Muscle of leg (tissue), 11 donors: Measurements from ENCODE around the gene LYSMD1. TPM values are rescaled to one million over a fixed set of nuclear protein-coding genes. Genes with fewer than 3 reads are reported as not detected.
A peak's percentile ranks its signal among the peaks of the same experiment; 100 is the strongest.

Experiments used
- DNase-seq: peaks from one replicate; pipeline ENCODE4 v3.0.0; 2013
- H3K27ac ChIP-seq: one replicate; pipeline ENCODE4 v1.5.1; 2013; ENCODE audit warnings: mild to moderate bottlenecking, low read length, control low read depth
- H3K27me3 ChIP-seq: one replicate; pipeline ENCODE4 v1.6.1; 2013; ENCODE audit warnings: low read length; ENCODE audit not compliant: control insufficient read depth, insufficient read depth
- H3K36me3 ChIP-seq: one replicate; pipeline ENCODE4 v1.6.1; 2013; ENCODE audit warnings: low read length; ENCODE audit not compliant: control insufficient read depth, insufficient read depth
- H3K4me1 ChIP-seq: one replicate; pipeline ENCODE4 v1.6.1; 2013; ENCODE audit warnings: low read length; ENCODE audit not compliant: control insufficient read depth, insufficient read depth
- H3K4me3 ChIP-seq: one replicate; pipeline ENCODE4 v1.5.1; 2013; ENCODE audit warnings: low read length, control low read depth
- H3K9me3 ChIP-seq: replicated peaks from 2 replicates; pipeline ENCODE4 v1.6.1; 2013; ENCODE audit warnings: low read depth, low read length; ENCODE audit not compliant: control insufficient read depth
- WGBS: methylation state at CpG from one replicate; pipeline ENCODE4 v1.1.5; 2013; ENCODE audit warnings: missing lambda C conversion rate; ENCODE audit not compliant: insufficient coverage; 5-methylcytosine and 5-hydroxymethylcytosine counted together
- polyA plus RNA-seq, 8 donors: library from polyadenylated mRNA; unstranded; fragments of 120-200 nt; gene quantifications; one replicate each; pipeline versions ENCODE4 v1.2.1 to v1.2.3, GENCODE V29; 2013; ENCODE audit warnings: inconsistent platforms in 1 of 8, low replicate concordance in 1 of 8; ENCODE audit not compliant: insufficient read length in 8 of 8, insufficient read depth in 1 of 8
- total RNA-seq: library from RNA; stranded (reverse); fragments of 120-200 nt; gene quantifications from one replicate; pipeline ENCODE4 v1.2.4, GENCODE V29; 2013

LYSMD1 gene
- total and polyA plus RNA-seq, 9 donors, result 10.2 to 14.1 (median 11.7) TPM

DNA sequence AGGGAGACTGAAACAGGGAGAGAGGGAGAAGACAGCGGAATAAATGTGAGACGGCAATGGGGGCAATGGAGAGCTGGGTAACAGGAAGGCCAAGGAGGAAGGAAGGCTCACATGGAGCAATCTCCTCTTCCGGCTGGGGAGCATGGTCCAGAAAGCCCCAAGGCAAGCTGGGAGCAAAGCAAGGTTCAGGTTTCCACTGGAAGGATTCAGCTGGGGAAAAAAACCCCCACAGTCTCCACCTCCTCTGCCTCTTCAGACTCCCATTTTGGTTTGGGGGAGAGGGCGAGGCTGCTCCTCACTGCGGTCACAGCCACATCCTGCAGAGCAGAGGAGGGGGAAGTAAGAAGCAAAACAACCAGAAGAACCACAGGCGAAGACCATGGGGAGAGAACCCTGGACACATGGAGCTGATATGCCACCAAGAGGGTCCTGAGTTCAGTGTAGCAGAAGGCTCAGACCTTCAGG, 8.6 kb downstream of the LYSMD1 start:
- H3K27ac ChIP-seq, result no peak overlapping the region
- no peaks in the 10 kb centered on the region for H3K27me3 ChIP-seq
- peak overlapping the region; percentile 21 for H3K4me3 ChIP-seq
- H3K9me3 ChIP-seq, result no peaks in the 10 kb centered on the region
- H3K36me3 ChIP-seq, result peaks cover 47% of the 10 kb centered on the region
- WGBS, result 85% methylated on average over 4 of the region's 6 CpGs
- H3K4me1 ChIP-seq, result no peaks in the 10 kb centered on the region
- DNase-seq, result peak; percentile 55

DNA sequence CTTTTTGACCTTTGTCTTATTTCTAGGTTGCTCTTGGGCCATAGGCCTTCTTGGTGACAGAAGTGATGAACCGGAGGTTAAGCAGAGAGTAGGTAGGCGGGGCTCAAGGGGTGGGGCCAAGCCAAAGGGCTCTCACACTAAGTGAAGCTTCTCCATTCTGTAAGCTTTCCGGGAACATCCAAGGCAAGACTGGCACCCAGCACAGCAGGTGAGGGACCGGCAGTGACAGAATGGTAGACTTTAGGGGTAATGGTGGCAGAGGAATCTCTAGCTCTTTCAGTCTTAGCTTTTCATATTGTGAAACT, 9.2 kb downstream of the LYSMD1 start, which contains the start of gene TNFAIP8L2:
TSS of gene TNFAIP8L2 (plus strand) at position 135 of the 305 bp plus-strand sequence. CDS start 2,049 bp downstream, outside the sequence.
- 57% methylated on average over 1 of the region's 4 CpGs for WGBS
- no peaks in the 10 kb centered on the region for H3K27me3 ChIP-seq
- H3K36me3 ChIP-seq, result peaks cover 43% of the 10 kb centered on the region
- H3K4me3 ChIP-seq, result peak within 1 kb of the TSS; percentile 21
- no peak for DNase-seq
- H3K27ac ChIP-seq, result peak within 1 kb of the TSS; percentile 7
- no peaks in the 10 kb centered on the region for H3K9me3 ChIP-seq
- no peaks in the 10 kb centered on the region for H3K4me1 ChIP-seq

DNA sequence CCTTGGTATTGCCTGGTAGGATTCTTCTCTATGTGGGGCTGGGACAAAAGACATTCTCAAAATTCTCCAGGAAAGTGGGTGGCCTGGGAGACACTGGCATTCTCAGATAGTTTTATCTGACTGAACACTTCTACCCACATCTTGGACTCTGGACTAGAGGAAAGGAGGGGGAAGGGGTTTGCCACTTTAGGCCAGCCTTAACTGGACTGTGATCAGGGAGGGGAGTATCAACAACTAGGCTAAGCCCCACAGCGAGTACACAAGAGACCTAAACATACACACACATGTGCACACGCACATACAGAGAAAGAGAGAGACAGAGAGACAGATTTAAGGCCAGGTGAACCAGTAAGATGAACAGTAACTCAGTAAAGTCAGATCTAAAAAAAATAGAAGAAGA, 18.0 kb downstream of the LYSMD1 start:
- Histone ChIP-seq H3K4me1 (peaks cover 40% of the 10 kb centered on the region), H3K36me3 (peaks cover 8% of the 10 kb centered on the region), H3K4me3 (no peak overlapping the region), H3K27me3 (no peaks in the 10 kb centered on the region), H3K9me3 (no peaks in the 10 kb centered on the region), H3K27ac (no peak overlapping the region)
- WGBS, result no CpG with 5 or more reads among the region's 2 CpGs
- no peak for DNase-seq

DNA sequence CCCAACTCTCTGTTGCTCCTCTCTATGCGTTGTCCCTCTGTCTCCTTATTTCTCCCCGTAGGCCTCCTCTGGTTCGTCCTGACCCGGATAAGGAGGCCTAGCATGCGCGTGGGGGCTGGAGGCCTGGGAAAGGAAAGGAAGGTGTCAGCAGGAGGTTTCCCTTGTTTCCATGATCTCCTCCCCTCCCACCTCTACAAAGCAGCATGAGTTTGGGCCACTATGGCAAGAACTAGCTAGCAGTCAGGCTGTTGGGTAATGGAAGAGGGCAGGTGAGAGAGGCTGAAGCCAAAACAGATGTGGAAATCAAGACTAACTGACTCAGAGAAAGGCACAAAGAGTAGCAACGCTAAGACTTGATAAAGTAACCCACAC, 18.6 kb downstream of the LYSMD1 start:
- peaks cover 45% of the 10 kb centered on the region for H3K4me1 ChIP-seq
- WGBS, result no CpG with 5 or more reads among the region's 7 CpGs

DNA sequence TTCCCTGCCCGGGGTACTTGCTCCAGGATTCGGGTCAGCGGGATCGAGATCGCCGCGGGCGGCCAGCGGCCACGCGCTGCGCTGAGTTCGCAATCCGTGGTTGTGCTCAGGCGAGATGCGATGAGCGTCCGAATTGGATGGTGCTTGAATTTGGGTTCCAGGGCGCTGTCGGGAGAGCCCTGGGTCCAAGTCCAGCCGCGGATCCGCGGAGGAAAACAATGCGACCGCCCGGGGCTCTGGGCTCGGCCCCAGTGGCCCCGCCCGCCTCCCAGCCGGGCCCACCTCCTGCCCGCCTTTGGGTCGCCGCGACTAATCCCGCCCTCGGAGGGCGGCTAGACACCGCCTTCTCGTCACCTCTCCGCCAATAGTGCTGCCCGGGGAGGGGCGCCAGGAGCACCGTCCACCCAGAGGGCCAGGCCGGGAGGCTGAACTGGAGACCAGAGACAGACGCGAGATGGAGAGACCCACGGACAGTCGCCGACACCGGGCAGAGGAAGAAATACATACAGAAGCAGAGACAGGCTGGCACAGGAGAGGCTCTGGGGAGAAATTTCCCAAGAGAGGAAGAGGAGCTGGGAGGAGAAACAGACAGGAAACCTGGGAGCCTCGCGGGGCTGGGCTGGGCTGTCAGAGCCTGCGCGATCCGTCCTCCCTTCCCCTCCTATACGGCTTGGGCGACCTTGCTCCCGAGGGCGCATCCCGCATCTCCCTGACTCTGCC, 19.1 kb downstream of the LYSMD1 start, which contains the start of gene SEMA6C:
TSS of gene SEMA6C (minus strand) at position 220 of the 720 bp plus-strand sequence. CDS start 4,010 bp downstream, outside the sequence.
- peaks cover 47% of the 10 kb centered on the region for H3K4me1 ChIP-seq
- peak; percentile 98 for DNase-seq
- WGBS, result under 1% methylated on average over 59 of the region's 61 CpGs

More for the DNA sequence above, 18.6 kb downstream of the LYSMD1 start:
- no peak for DNase-seq
- peaks cover 14% of the 10 kb centered on the region for H3K36me3 ChIP-seq
- peak overlapping the region; percentile 93 for H3K4me3 ChIP-seq
- H3K9me3 ChIP-seq, result no peaks in the 10 kb centered on the region
- H3K27ac ChIP-seq, result peak overlapping the region; percentile 85
- H3K27me3 ChIP-seq, result no peaks in the 10 kb centered on the region

DNA sequence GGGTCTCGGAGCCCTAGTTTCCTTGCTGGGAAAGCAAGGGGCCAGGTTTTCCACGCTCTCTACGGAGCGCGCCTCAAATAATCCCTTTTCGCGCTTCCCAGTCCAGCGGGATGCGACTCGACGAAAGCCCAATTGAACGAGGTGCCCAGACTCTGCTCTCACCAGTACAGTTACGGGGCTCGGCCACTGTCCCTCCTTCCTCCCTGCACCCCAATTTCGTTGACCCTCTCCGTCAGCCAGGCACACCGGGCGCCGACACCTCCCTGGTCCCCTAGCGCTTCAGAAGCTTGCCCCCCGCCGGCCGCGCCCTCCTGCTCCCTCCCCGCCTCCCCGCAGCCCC, 19.7 kb downstream of the LYSMD1 start:
- Histone ChIP-seq H3K27ac (peak overlapping the region; percentile 95), H3K9me3 (no peaks in the 10 kb centered on the region), H3K27me3 (no peaks in the 10 kb centered on the region), H3K36me3 (peaks cover 19% of the 10 kb centered on the region), H3K4me1 (peaks cover 47% of the 10 kb centered on the region), H3K4me3 (peak overlapping the region; percentile 93)
- WGBS, result 0% methylated on average over 23 of the region's 26 CpGs
- DNase-seq, result no peak

More for the DNA sequence above, 19.1 kb downstream of the LYSMD1 start, which contains the start of gene SEMA6C:
- Histone ChIP-seq H3K9me3 (no peaks in the 10 kb centered on the region), H3K27me3 (no peaks in the 10 kb centered on the region), H3K4me3 (peak within 1 kb of the TSS; percentile 93), H3K36me3 (peaks cover 16% of the 10 kb centered on the region), H3K27ac (peak within 1 kb of the TSS; percentile 95)

DNA sequence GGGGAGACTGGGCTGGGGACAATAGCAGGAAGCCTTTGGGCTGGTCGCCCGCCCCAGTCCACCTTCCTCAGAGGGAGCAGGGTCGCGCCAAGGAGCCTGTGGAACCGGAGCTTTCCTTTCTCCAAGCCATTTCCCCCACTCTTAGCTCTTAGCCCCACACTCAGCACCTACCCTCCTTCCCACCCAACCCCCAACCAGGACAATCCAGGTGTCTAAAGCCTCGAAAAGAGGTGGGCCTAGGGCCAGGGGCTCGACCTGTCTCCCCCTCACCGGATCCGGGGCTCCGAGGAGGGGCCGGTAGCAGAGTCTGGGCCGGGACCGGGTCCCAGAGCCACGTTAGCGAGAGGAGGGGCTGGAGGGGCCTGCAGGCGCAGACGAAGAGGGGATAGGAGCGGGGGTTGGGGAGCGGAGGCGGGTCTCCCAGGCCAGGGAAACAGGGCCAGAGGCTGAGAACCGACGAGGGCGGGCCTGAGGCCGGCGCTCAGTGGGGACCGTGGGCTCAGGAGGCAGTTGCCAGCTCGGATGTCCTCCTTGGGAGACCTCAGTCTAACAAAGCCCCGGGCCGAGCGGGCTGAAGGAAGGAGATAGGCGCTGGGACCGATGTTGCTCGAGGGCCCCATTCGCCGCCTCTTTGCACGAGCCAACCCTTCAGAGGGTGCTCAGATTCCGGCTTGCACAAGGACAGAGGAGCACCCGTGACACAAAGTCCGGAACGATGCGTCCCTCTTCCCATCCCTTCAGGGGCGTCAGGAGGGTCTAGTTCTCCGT, 20.2 kb downstream of the LYSMD1 start:
- no peaks in the 10 kb centered on the region for H3K9me3 ChIP-seq
- H3K4me1 ChIP-seq, result peaks cover 47% of the 10 kb centered on the region
- peak overlapping the region; percentile 93 for H3K4me3 ChIP-seq
- peak overlapping the region; percentile 95 for H3K27ac ChIP-seq
- peak; percentile 72 for DNase-seq
- peaks cover 22% of the 10 kb centered on the region for H3K36me3 ChIP-seq
- WGBS, result 3% methylated on average over 39 of the region's 43 CpGs
- H3K27me3 ChIP-seq, result no peaks in the 10 kb centered on the region

DNA sequence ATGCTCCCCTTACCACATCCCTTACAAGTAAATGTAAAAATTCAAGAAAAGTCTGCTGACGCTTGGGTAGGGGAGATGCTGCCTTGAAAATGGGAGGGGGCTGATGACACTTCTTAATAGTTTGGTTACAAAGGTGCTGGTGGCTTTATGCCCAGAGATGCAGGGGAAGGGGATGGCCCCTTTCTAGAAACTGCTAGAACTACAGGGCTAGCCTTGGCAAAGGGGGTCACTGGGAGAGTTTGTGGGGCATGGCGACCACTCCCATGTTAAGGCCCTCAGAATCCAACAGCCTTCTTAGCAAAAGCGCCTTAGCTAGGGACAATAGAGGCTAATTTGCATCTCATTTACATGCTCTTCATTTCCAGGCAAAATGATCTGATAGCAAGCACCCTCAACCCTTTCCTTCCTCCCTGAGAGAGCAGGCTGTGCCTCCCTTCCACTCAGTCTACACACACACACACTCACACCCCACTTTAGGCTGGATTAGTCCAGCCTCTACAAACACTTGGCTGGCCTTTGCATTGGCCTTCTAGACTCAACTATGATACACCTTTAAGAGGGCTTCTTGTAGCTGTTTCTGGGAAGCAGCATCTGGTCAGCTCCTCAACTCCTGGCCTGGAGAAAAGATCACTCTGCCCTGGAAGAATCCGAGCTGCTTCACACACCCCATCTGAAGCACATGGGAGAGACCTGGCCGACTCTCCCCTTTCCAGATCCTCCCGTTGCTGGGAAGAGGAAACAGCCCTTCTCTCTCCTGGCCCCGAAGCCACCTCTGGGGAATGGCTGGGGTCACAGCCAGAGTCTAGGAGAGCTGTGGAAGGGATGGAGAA, 21.0 kb downstream of the LYSMD1 start:
- no peaks in the 10 kb centered on the region for H3K27me3 ChIP-seq
- H3K4me1 ChIP-seq, result peaks cover 47% of the 10 kb centered on the region
- DNase-seq, result peak; percentile 91
- peak overlapping the region; percentile 95 for H3K27ac ChIP-seq
- peaks cover 30% of the 10 kb centered on the region for H3K36me3 ChIP-seq
- 40% methylated on average over 1 of the region's 7 CpGs for WGBS
- H3K9me3 ChIP-seq, result no peaks in the 10 kb centered on the region
- peak overlapping the region; percentile 93 for H3K4me3 ChIP-seq

DNA sequence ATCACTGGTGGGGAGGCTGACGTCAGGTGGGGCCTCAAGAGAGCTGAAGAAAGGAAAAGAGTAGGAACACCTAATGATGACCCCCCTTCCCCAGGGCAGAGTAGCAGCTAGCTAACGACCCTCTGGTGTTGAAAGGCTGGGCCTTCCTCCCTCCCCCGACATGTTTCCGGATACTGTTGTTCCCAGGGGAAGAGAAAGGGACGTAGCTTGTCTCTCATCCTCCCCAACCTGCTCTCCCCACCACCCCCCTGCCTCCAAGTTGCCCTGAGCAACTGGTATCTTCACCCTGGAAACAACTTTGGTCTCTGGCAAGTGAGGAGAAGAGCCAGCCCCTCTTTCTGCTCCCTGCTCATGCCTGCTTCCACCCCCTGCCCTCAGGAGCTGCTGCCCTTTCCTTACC, 21.7 kb downstream of the LYSMD1 start:
- no peaks in the 10 kb centered on the region for H3K27me3 ChIP-seq
- peaks cover 37% of the 10 kb centered on the region for H3K36me3 ChIP-seq
- H3K9me3 ChIP-seq, result no peaks in the 10 kb centered on the region
- no CpG with 5 or more reads among the region's 5 CpGs for WGBS
- DNase-seq, result no peak
- peak overlapping the region; percentile 93 for H3K4me3 ChIP-seq
- H3K27ac ChIP-seq, result peak overlapping the region; percentile 95
- H3K4me1 ChIP-seq, result peaks cover 47% of the 10 kb centered on the region
